Endothelial cell of umbilical vein (primary cell): Measurements from ENCODE around the gene POU2AF1. TPM values are rescaled to one million over a fixed set of nuclear protein-coding genes. Genes with fewer than 3 reads are reported as not detected.

ENCODE experiments used
- BruUV-seq: library from RNA; stranded (reverse); fragments of 400-500 nt; replicated peaks from 2 replicates; lab custom pipeline; 2021; lab: Mats Ljungman, UMichigan
- CTCF ChIA-PET: fragments of 300-600, 350-600 bp; sonication (Branson Sonifier 250); formaldehyde crosslinking; loops from one replicate; lab custom pipeline; 2021; ENCODE audit warnings: antibody characterized with exemption, inconsistent platforms; lab: Charles Lee
- POLR2A ChIA-PET: fragments of 300-600, 350-600 bp; sonication (Branson Sonifier 250); formaldehyde crosslinking; loops from one replicate; lab custom pipeline; 2021; ENCODE audit warnings: antibody characterized with exemption, inconsistent platforms; lab: Charles Lee
- DNase-seq: peaks from one replicate; pipeline ENCODE4 v3.0.0-alpha.2; 2011; ENCODE audit warnings: low read depth, low spot score
- FAIRE-seq: peaks from 2 replicates; lab custom pipeline; 2011; peaks lifted over from hg19 to GRCh38; lab: Jason Lieb, UNC
- H2AFZ ChIP-seq: 2 replicates; pipeline ENCODE4 v1.6.0; 2012; ENCODE audit warnings: low read depth, low read length, control low read depth, inconsistent platforms
- H3K27ac ChIP-seq: 2 replicates; pipeline ENCODE4 v1.5.1; 2011; ENCODE audit warnings: low read depth, mild to moderate bottlenecking, control low read depth, low read length, moderate library complexity; ENCODE audit not compliant: insufficient read depth
- H3K27me3 ChIP-seq, 2 experiments: 2 replicates each; pipeline versions ENCODE4 v1.6.0 to v1.6.1; 2011; ENCODE audit warnings: low read length in 2 of 2, mixed read lengths in 1 of 2; ENCODE audit not compliant: control insufficient read depth in 2 of 2, insufficient read depth in 2 of 2
- H3K36me3 ChIP-seq, 2 experiments: 2 replicates in 1 of 2; 3 replicates in 1 of 2; pipeline ENCODE4 v1.5.1; 2011; ENCODE audit warnings: low read length in 2 of 2, mild to moderate bottlenecking in 1 of 2, moderate library complexity in 1 of 2; ENCODE audit not compliant: control insufficient read depth in 2 of 2, insufficient read depth in 2 of 2; ENCODE audit errors: extremely low read depth in 1 of 2
- H3K4me1 ChIP-seq: 3 replicates; pipeline ENCODE4 v1.5.1; 2011; ENCODE audit warnings: mild to moderate bottlenecking, low read length; ENCODE audit not compliant: control insufficient read depth, insufficient read depth; ENCODE audit errors: extremely low read depth
- H3K4me2 ChIP-seq: 2 replicates; pipeline ENCODE4 v1.6.1; 2011; ENCODE audit warnings: low read length, control low read depth, mixed read lengths; ENCODE audit not compliant: insufficient read depth
- H3K4me3 ChIP-seq, 3 experiments: fragments of 200-600 bp in 1 of 3; sonication (generic), shearing (Covaris generic) in 1 of 3; replicated peaks in 1 of 3; 2 replicates each; pipeline ENCODE4 v1.5.1; 2011 to 2016; ENCODE audit warnings: control low read depth in 3 of 3, low read length in 3 of 3, mild to moderate bottlenecking in 2 of 3, inconsistent platforms in 1 of 3, low read depth in 1 of 3, moderate library complexity in 1 of 3; ENCODE audit not compliant: insufficient read depth in 1 of 3
- H3K79me2 ChIP-seq: 2 replicates; pipeline ENCODE4 v1.6.0; 2012; ENCODE audit warnings: low read length, inconsistent platforms; ENCODE audit not compliant: control insufficient read depth, insufficient read depth
- H3K9ac ChIP-seq: replicated peaks from 2 replicates; pipeline ENCODE3; 2011; ENCODE audit warnings: low read length, control low read depth; ENCODE audit not compliant: insufficient read depth; ENCODE audit errors: extremely low read depth
- H3K9me1 ChIP-seq: replicated peaks from 3 replicates; pipeline ENCODE4 v1.6.0; 2011; ENCODE audit warnings: mild to moderate bottlenecking, low read length; ENCODE audit not compliant: control insufficient read depth, insufficient read depth; ENCODE audit errors: extremely low read depth
- H3K9me3 ChIP-seq: replicated peaks from 2 replicates; pipeline ENCODE4 v1.5.1; 2012; ENCODE audit warnings: low read length, inconsistent platforms; ENCODE audit not compliant: control insufficient read depth, insufficient read depth
- H4K20me1 ChIP-seq: replicated peaks from 2 replicates; pipeline ENCODE3; 2011; ENCODE audit warnings: mild to moderate bottlenecking, low read length; ENCODE audit not compliant: control insufficient read depth, insufficient read depth; ENCODE audit errors: extremely low read depth
- CTCF ChIP-seq, 2 donors: IDR thresholded peaks; 1 replicate in 1 of 2; 2 replicates in 1 of 2; pipeline ENCODE4 v1.5.1; 2011; ENCODE audit warnings: low read length in 2 of 2, mild to moderate bottlenecking in 2 of 2, moderate library complexity in 2 of 2, control low read depth in 1 of 2, inconsistent platforms in 1 of 2, low read depth in 1 of 2; ENCODE audit not compliant: insufficient read depth in 1 of 2; ENCODE audit errors: extremely low read depth in 1 of 2
- EZH2 ChIP-seq: IDR thresholded peaks from 2 replicates; pipeline ENCODE4 v1.6.1; 2012; ENCODE audit warnings: borderline replicate concordance, low read depth, mild to moderate bottlenecking, moderate library complexity, low read length, inconsistent platforms; ENCODE audit not compliant: severe bottlenecking
- FOS ChIP-seq: IDR thresholded peaks from 2 replicates; pipeline ENCODE4 v1.6.1; 2011; ENCODE audit warnings: mild to moderate bottlenecking, low read length, moderate library complexity, borderline replicate concordance; ENCODE audit not compliant: insufficient read depth
- GATA2 ChIP-seq: IDR thresholded peaks from 2 replicates; pipeline ENCODE4 v1.7.0; 2011; ENCODE audit warnings: low read depth, mild to moderate bottlenecking, moderate library complexity, mixed read lengths, low read length; ENCODE audit not compliant: insufficient read length, insufficient read depth
- JUN ChIP-seq: IDR thresholded peaks from 2 replicates; pipeline ENCODE4 v1.6.1; 2011; ENCODE audit warnings: borderline replicate concordance, low read depth; ENCODE audit not compliant: insufficient read length, insufficient read depth
- MAX ChIP-seq: IDR thresholded peaks from 2 replicates; pipeline ENCODE4 v1.6.1; 2011; ENCODE audit not compliant: insufficient read depth, insufficient read length
- MYC ChIP-seq: IDR thresholded peaks from one replicate; pipeline ENCODE4 v1.6.1; 2011; ENCODE audit warnings: mild to moderate bottlenecking, low read depth, low read length
- POLR2A ChIP-seq: IDR thresholded peaks from 2 replicates; pipeline ENCODE4 v1.6.1; 2012; ENCODE audit warnings: low read depth, mild to moderate bottlenecking, control low read depth, low read length
- POLR2AphosphoS5 ChIP-seq: IDR thresholded peaks from 2 replicates; pipeline ENCODE4 v1.6.1; 2012; ENCODE audit warnings: low read depth, mild to moderate bottlenecking, control low read depth, low read length, moderate library complexity; ENCODE audit not compliant: insufficient read depth
- dilution Hi-C: fragments of 300-500 bp; cut with MboI; formaldehyde crosslinking; loops from one replicate; pipeline ENCODE4 v1.15.0; 2019; ENCODE audit warnings: low sequenced_read_pairs; ENCODE audit not compliant: extremely low pct_ligation_motif_present
- intact Hi-C: fragments of 100-400 bp; cut with micrococcal nuclease; formaldehyde crosslinking; loops from one replicate; pipeline ENCODE4 v1.10.0; 2022
- polyA plus RNA-seq, 4 experiments: library from polyadenylated mRNA; depleted of rRNA in 3 of 4; stranded (reverse) in 3 of 4; unstranded in 1 of 4; fragments of >200 nt; gene quantifications; 2 replicates each; pipeline versions ENCODE4 v1.2.1 to v1.2.3, GENCODE V29; 2011 to 2012; ENCODE audit warnings: missing spikeins in 1 of 4
- total RNA-seq: library from RNA; stranded (reverse); gene quantifications from 2 replicates; pipeline ENCODE4 v1.2.3, GENCODE V29; 2021

The POU2AF1 gene
- total and polyA plus RNA-seq, 2 donors (not counting 3 experiments of a cell fraction or from before 2014, with no cell fraction given) = not detected

- dilution Hi-C loops = no loop called here
- H3K9ac ChIP-seq = no peak overlapping the region
- intact Hi-C loops = no loop called here
- H3K36me3 ChIP-seq = no peaks in the 10 kb centered on the region
- no peaks in the 10 kb centered on the region for H4K20me1 ChIP-seq
- H2AFZ ChIP-seq = no peak overlapping the region
- H3K4me3 ChIP-seq = no peak overlapping the region
- ChIA-PET CTCF (no interaction called here), POLR2A (no interaction called here)
- no TSS peak for BruUV-seq
- H3K4me1 ChIP-seq = no peaks in the 10 kb centered on the region
- no peak for FAIRE-seq
- H3K27me3 ChIP-seq = peaks cover 26 to 50% of the 10 kb centered on the region in 2 experiments
- no peak overlapping the region for H3K27ac ChIP-seq
- H3K79me2 ChIP-seq = no peaks in the 10 kb centered on the region
- H3K9me1 ChIP-seq = no peaks in the 10 kb centered on the region
- H3K9me3 ChIP-seq = no peaks in the 10 kb centered on the region
- TF ChIP-seq POLR2AphosphoS5 (no peak), EZH2 (no peak), CTCF (IDR thresholded peaks at IDR 0.05; ENCODE audit: extremely low read depth in 1 of 2, insufficient read depth in 1 of 2, low read depth in 1 of 2, low read length in 2 of 2) (no peak), GATA2 (no peak), MAX (no peak), MYC (no peak), POLR2A (no peak), FOS (no peak), JUN (no peak)
- no peak overlapping the region for H3K4me2 ChIP-seq
- DNase-seq = no peak
Observed at GRCh38 chr11:111303461-111303860, 75.6 kb downstream of the POU2AF1 start.
